ENCODE measurements around the gene MVB12A. TPM values are rescaled to one million over a fixed set of nuclear protein-coding genes. Genes with fewer than 3 reads are reported as not detected.
A peak's percentile ranks its signal among the peaks of the same experiment; 100 is the strongest.

MVB12A gene
- total RNA-seq, 2 donors from 2014 or later = 54.4 to 60.7 TPM

- no peak for ATAC-seq
- intact Hi-C loops (cut with DNase I, micrococcal nuclease) = no loop called here
- no peak for DNase-seq
These were observed 11.6 kb downstream of the MVB12A start for GRCh38 chr19:17431417-17431816.

GRCh38 chr19:17435218-17435617, 15.4 kb downstream of the MVB12A start:
- DNase-seq (no peak), ATAC-seq (no peak)
- intact Hi-C loops (cut with DNase I, micrococcal nuclease) = no loop called here

DNA sequence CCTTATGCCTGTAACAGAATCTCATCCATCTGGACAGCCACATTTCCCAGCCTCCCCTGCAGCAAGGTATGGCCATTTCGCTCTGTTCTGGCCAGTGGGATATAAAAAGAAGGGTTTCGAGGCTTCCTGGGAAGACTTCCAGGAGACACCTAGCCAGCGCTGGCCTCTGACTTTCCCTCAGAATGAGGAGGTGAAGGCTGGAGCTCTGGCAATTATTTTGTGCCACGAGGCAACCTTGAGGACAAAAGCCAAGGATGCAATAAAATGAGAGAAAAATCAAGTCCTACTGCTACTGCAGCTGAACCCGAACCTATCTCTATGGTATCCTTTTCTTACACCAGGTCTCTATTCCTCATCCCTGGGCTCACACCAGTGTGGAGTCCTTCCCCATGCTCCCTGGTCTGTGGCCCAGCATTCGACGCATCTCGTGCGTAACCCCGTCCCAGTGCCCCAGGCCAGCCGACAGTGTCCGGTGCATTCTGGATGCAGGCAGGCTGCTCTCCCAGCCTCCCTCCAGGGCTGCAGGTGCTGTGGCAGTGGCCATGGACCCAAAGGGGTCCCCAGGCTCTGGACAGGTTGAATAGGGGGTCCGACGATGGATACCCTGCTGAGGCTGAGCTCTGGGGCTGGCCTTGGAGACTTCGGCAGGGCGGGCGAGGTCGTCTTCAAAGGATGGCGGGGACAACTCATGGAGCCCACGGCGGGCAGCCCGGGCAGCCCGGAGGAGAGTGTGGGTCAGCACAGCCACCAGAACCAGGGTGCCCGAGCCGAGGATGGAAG, 16.4 kb downstream of the MVB12A start:
- ATAC-seq = no peak
- DNase-seq = no peak
- intact Hi-C loops (cut with DNase I, micrococcal nuclease) = no loop called here

GRCh38 chr19:17436874-17437267, 17.0 kb downstream of the MVB12A start:
- ATAC-seq (no peak), DNase-seq (no peak)
- intact Hi-C loops (cut with DNase I, micrococcal nuclease) = no loop called here

DNA sequence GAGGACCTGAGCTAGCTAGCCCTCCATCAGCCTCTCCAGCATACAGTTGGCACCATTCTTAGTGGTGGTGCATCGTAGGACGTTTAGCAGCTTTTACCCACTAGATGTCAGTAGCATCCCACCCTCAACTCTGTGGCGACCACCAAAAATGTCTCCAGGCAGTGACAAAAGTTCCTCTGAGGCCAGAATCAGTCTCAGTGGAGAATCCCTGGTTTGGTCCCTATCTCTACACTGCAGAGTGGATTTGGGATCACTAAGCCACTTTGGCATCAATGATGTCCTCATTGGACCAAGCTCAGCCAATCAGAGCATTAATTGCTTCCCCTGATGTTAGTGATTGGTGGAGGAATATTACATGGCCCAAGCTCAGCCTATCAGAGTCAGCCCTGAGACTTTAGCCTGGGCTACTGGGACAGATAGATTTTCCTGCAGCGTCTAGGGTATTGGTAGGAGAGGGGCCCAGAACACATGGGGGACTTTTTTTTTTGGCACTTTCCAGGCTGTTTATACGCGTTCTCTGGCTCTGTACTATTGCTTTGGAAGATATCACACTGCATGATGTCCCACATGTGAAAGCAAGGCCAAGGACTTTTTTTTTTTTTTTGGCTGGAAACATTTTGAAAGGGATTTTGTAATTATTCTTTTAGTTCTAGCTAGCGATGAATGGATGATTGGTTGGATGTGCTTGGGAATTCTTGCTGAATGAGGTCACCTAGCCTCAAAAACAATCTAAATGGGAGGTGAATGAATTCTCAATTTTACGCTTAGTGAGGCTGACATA, 21.6 kb downstream of the MVB12A start:
- DNase-seq = no peak
- no peak for ATAC-seq
- intact Hi-C loops (cut with DNase I, micrococcal nuclease) = no loop called here

GRCh38 chr19:17445526-17446165, 25.8 kb downstream of the MVB12A start:
- ATAC-seq = no peak

GRCh38 chr19:17447704-17448130, 27.9 kb downstream of the MVB12A start:
- DNase-seq (no peak), ATAC-seq (no peak)
- intact Hi-C loops (cut with DNase I, micrococcal nuclease) = no loop called here

More at GRCh38 chr19:17445526-17446165, 25.8 kb downstream of the MVB12A start:
- intact Hi-C loops (cut with DNase I, micrococcal nuclease) = no loop called here
- DNase-seq = no peak

DNA sequence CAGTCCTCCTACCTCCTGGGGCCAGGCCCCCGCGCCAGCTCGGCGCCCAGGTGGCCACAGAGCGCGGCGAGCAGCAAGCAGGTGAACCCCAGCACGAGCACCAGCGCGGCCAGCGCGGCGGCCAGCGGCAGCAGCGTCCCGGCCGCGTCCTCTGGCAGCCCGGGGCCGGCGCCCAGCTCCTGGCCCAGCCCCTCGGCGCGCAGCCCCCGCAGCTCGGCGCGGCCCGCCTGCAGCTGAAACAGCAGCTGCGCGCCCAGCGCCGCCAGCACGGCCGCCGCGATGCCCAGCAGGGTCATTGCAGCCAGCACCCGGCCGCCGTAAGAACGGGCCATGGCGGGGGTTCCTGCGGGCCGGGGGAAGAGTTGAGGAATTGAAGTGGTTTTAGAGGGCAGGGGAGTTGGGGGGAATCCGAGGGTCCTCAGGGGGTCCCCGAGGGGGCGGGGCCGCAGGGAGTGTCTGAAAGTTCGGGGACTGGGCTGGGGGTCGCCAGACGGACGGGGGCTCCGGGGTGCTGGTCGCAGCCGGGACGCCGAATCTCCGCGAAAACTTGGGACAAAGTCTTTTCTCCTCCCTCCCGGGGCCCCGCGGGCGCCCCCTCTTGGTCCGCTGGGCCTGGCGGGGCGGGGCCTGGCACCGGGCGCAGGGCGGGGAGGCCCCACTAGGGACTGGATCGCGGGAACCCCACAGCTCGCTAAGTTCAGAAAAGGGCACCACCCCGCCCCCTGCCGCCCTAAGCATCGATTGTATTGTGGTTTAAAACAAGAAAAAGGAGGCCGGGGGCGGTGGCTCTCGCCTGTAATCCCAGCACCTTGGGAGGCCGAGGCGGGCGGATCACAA, 28.5 kb downstream of the MVB12A start, which contains the start of gene TMEM221:
TMEM221 (minus strand) TSS at position 538 of the 837 bp plus-strand sequence; CDS start at position 332, 206 bp downstream.
- peak; percentile 37 for ATAC-seq
- peak; percentile 41 to 65 for DNase-seq
- intact Hi-C loops (cut with DNase I, micrococcal nuclease) = no loop called here

- ATAC-seq = peak; percentile 90
- DNase-seq = peak in 1 of 2 donors; percentile 35
- intact Hi-C loops (cut with DNase I, micrococcal nuclease) = no loop called here
These were observed 30.6 kb downstream of the MVB12A start for GRCh38 chr19:17450264-17451075.

DNA sequence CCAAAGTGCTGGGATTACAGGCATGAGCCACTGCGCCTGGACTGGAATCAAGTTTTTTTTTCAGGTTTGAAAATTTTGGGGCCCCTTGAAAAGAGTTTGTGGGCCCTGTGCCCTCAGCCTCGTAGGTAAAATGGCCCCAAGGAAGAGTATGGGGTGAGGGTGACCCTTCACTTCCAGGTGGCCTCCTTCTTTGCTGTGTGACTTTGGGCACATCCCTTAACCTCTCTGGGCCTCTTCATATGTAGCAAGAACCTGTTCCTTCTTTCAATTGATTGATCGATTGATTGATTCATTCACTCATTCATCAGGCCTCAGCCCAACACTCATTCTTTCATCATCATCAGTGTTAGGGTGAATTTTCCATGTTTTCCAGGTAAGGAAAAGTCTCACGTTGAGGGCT, 32.0 kb downstream of the MVB12A start:
- DNase-seq (no peak), ATAC-seq (no peak)
- intact Hi-C loops (cut with DNase I, micrococcal nuclease) = no loop called here

- DNase-seq = no peak
- ATAC-seq = no peak
- intact Hi-C loops (cut with DNase I, micrococcal nuclease) = no loop called here
These were observed 34.8 kb downstream of the MVB12A start for GRCh38 chr19:17454576-17455071.

GRCh38 chr19:17455308-17456123, 35.7 kb downstream of the MVB12A start:
- DNase-seq (no peak), ATAC-seq (no peak)
- intact Hi-C loops (cut with DNase I, micrococcal nuclease) = no loop called here

- ATAC-seq = no peak
These were observed 36.3 kb downstream of the MVB12A start for GRCh38 chr19:17456127-17456526.

DNA sequence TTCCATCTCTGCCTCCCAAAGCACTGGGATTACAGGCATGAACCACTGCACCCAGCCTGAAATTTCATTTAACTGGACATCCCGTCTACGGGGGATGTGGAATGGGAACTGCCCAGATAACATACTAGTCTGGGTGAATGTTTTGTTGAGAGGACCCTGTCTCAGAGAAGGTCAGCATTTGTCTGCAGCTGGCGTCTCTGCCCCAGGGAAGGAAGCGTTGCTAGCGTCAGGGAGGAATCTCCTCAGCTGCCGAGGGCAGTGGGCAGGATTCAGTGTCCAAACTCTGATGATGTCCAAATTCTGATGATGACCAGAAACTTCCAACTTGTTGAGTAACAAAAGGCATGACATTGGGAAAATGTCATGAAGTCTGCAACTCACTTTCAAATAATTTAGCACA, 37.8 kb downstream of the MVB12A start:
- ATAC-seq = no peak
- intact Hi-C loops (cut with DNase I, micrococcal nuclease) = no loop called here
- DNase-seq = no peak

More at GRCh38 chr19:17456127-17456526, 36.3 kb downstream of the MVB12A start:
- intact Hi-C loops (cut with DNase I, micrococcal nuclease) = no loop called here
- no peak for DNase-seq

- intact Hi-C loops (cut with DNase I, micrococcal nuclease) = no loop called here
- no peak for ATAC-seq
- no peak for DNase-seq
These were observed 39.1 kb downstream of the MVB12A start for GRCh38 chr19:17458970-17459369.

GRCh38 chr19:17460372-17461230, 40.8 kb downstream of the MVB12A start, which contains the start of gene NXNL1:
NXNL1 (minus strand) TSS chr19:17460926; CDS start chr19:17460869, 57 bp downstream.
- ATAC-seq (no peak), DNase-seq (no peak)
- intact Hi-C loops (cut with DNase I, micrococcal nuclease) = loop anchor here in 1 of 2 donors (10.0 kb wide), 1 partner anchor 66 kb away; the partner anchor contains the start of gene CCDC194
